ENCODE results near the gene DPY19L3.
"Not testable (repeated sequence)": the region's sequence is repeated elsewhere in the genome, so short reads cannot be mapped to it uniquely, and the experiment has no call there.

The DPY19L3 gene

DNA sequence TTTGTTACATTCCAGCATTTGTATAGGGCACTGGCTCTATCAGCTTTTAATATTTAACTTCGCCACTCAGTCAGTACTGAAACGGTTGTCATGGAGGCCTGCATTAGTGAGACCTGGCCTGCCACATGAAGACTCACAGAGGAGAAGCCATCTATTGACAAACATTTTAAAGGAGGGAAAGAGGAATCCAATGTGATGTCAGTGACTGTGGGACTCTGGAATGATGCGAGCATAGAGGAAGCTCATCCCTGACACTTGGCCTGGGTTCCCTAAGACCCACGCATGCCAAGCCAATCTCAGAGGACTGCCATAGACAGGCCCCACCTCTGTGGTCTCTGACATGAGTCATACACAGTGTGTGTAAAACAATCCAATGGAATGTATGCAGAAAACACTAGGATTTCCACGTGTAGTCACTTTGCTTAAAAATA is 7.9 kb upstream of the DPY19L3 start:
- ATAC-seq = no peak

DNA sequence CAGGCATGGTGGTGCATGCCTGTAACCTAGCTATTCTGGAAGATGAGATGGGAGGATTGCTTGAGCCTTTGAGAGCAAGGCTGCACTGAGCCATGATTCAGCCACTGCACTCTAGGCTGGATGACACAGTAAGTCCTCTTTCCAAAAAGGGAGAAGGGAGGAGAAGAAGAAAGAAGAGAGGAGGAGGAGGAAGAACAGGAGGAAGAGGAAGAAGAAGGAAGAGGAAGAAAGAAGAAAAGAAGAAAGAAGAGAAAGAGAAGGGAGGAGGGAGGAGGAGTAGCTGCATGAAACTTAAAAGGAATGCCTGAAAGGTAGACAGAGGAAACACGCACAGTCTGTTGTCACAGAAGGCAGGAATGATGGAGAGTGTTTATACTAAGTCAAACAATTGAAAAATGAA is 3.6 kb upstream of the DPY19L3 start:
- no peak for ATAC-seq

DNA sequence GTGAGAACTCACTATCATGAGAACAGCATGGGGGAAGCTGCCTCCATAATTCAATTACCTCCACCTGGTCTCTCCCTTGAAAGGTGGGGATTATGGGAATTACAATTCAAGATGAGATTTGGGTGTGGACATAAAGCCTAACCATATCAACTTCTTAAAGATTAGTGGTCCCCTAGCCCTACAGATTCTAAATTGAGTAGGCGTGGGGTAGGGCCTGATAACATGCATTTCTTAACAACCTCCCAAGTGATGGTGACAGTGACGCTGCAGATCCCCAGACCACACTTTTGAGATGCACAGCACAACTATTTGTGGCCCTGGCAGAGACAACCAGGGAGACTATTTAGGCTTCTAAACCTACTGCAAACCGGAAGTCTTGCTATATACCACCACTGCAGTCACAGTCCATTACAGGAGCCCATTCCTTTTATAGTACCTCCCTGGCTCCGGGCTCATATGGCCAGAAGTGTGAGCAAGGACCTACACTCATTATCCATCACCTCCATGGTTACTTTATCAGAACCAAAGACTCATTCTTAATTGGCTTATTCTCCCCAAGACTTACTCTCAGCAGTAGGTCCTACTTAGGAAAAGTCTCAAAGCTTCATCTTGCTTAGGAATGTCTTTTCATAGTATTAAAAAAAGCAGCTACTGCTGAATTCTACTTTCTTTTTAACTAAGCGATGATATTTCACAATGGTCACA is 2.1 kb upstream of the DPY19L3 start:
- no peak for ATAC-seq

DNA sequence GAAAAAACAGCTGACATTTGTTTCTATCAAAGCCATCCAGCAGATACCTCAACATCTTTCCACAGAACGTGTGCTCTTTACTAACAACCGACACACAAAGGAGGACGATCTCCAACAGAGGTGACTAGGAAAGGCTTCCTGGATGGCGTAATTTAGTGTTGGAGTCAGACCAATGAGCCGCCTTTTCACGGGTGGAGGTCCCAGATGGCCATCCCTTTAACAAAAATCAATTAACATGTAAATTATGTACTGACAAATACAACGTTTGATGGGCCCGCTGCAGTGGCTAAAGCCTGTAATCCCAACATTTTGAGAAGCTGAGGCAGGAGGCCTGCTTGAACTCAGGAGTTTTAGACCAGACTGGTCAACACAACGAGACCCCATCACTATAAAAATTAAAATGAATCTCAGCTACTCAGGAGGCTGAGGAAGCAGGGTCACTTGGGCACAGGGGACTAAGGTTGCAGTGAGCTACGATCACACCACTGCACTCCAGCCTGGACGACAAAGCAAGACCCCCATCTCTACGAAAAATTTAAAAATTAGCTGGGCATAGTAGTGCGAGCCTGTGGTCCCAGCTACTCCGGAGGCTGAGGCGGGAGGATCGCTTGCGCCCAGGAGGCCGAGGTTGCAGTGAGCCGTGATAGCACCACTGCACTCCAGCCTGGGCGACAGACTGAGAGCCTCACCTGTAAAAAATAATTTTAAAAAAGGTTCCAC is 1.2 kb upstream of the DPY19L3 start:
- ATAC-seq = no peak

DNA sequence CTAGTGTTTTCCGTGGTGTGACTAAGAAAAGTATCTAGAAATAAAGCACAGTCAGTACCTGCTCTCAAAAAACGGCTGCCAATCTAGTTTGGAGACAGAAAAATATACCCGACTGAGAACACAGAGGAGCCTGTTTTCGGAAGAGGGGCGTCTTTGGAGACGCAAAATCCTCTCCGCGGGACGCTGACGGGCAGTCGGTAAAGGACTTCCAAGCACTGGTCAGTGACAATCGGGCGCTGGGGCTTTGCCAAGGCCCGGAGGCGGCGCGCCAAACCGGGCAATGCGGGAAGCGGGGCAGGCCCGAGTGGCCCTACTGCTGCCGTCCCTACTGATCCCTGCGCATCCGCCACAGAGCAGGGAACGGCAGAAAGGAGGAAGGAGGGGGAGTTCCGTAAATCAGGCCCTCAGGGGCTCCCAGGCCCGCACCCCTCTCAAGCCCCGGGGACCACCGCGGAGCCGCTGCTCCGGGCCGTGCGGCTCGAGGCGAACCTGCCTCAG is 588 bp upstream of the DPY19L3 start:
- peak; percentile 1 to 3 for ATAC-seq

DNA sequence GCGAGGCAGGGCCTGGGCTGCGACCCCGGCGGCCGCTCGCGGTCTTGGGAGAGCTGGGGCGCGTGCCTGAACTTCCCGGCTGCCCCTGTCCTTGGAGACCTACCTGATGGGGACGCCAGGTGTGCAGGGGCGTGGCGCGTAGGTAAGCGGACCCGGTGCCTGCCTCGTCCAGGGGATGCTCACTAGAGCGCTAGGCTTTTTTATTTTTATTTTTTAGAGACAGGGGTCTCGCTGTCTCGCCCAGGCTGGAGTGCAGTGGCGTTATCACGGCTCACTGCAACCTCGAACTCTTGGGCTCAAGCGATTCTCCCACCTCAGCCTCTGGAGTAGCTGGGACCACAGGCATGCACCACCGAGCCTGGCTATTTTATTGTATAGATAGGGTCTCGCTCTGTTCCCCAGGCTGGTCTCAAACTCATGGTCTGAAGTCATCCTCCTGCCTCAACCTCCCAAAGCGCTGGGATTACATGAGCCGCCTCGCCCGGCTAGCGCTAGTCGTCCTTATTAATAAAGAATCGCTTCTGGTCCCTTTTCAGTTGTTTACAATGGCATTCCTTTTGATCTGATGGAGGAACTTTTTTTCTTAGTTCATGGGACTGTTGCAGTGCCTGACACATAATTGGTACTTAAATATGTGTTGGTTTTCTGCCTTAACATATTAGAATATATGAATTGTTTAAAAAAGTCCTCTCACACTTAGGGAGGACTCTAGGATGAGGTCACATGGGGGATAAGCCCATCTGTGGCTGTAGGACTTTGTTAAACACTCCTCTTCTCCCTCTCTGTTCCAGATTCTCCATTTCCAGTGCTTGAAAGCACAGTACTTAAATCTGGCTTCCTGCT is 812 bp downstream of the DPY19L3 start:
- no peak for ATAC-seq

DNA sequence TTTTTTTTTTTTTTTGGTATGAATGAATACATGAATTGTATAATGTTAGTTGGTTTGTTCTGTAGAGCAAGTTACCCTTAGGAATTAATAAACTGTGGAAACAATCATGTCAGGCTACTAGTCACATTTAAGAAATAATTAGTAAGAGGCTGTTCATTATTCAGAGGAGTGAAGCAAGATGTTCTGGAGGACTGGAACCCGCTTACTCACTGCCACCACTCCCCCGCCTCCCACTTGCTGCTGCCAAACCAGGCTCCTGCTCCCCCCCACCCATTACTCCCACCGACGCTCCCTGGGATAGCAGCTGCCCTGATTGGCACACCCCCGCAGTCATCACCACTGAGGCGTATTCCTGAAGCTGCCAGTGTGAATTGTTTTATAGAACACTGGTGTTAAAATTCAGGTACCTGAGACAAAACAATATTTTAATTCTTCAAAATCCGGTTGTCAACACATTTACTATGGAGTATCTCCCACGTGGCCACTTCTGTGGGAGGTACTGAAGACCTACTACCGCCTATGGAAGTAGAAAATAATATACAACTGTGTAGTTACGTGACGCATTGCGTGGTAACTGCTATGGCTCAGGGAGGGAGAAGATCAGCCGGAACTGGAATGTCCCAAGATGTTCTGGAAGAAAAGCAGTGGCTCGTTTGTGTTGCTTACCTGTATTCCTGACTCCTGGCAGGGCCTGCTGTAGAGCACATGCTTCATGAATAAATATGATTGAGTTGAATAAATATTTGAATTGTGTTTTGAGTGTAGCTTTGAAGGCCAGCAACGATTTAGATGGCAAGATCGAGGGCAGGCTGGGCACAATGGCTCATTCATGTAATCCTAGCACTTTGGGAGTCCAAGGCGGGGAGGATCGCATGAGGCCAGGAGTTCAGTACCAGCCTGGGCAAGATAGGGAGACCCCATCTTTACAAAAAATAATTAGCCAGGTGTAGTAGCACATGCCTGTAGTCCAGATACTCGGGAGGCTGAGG is 1.7 kb downstream of the DPY19L3 start:
- ATAC-seq = no peak

DNA sequence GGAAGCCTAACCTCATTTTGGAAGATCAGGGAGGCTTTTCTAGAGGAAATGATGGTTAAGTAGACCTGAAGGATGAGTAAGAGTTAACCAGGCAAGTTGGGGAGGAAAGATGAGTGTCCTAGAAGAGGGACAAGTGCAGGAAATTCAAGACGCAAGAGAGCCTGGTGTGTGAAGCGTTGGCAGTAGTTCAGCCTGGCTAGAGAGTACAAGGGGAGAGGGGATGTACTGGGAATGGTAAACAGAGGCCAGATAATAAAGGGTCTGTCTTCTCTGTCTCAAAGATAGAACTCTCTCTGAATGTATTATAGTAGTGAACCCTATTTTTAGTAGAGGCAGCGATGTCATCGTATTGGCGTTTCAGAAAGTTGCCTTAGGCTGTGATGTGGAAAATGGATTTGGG is 9.7 kb downstream of the DPY19L3 start:
- no peak for ATAC-seq

DNA sequence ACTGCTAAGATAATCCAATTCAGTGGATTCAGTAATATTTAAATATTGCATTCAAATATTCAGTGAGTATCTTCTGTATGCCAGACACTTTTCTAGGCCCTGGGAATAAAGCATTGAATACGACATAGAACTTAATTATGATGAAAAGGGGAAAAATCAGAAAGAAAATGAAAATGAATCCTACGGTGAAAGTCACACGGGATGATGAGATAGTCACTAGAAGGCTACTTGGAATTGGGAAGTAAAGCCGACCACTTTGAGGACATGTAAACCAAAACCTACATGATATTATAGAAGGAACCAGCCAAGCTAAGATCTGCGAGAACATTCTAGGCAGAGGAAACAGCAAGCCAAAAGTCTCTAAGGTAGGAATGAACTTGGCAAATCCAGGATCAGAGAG is 10.1 kb downstream of the DPY19L3 start:
- no peak for ATAC-seq

DNA sequence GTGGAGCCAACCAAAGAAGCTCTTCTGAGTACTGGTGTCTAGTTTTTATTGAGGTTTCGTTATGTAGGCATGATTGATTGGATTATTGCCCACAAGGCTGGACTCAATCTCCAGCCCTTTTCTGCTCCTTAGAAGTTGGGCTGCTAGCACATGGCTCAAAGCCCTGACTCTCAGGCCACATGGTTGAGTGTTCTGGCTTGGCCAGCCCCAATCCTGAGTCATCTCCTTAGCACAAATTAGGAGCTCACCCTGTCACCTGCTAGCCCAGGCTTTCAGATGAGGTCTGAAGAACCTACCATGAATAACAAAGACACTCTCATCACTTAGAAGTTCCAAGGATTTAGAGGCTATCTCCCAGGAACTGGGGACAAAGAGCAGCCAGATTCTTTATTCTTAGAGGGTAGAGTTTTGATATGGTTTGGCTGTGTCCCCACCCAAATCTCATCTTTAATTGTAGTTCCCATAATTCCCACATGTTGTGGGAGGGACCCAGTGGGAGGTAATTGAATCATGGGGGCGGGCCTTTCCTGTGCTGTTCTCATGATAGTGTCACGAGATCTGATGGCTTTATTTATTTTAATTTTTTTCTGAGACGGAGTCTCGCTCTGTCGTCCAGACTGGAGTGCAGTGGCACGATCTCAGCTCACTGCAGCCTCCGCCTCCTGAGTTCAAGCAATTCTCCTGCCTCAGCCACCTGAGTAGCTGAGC is 11.3 kb downstream of the DPY19L3 start:
- no peak for ATAC-seq

DNA sequence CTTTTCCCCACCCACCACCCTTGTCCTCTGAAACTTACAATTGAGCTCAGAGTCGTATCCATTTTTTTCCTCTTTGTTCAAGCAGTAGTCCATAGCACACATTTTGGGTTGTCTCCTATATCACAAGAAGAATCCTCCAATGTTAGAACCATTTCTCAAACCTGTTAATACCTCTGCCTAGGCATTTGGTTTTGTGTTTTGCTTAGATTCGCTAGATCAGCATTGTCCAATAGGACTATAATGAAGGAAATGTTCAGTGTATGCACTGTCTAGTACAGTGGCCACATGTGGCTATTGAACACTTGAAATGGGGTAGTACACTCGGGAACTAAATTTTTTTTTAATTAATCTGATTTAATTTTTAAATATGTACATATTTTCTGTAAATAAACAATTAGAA is 12.6 kb downstream of the DPY19L3 start:
- ATAC-seq = no peak

DNA sequence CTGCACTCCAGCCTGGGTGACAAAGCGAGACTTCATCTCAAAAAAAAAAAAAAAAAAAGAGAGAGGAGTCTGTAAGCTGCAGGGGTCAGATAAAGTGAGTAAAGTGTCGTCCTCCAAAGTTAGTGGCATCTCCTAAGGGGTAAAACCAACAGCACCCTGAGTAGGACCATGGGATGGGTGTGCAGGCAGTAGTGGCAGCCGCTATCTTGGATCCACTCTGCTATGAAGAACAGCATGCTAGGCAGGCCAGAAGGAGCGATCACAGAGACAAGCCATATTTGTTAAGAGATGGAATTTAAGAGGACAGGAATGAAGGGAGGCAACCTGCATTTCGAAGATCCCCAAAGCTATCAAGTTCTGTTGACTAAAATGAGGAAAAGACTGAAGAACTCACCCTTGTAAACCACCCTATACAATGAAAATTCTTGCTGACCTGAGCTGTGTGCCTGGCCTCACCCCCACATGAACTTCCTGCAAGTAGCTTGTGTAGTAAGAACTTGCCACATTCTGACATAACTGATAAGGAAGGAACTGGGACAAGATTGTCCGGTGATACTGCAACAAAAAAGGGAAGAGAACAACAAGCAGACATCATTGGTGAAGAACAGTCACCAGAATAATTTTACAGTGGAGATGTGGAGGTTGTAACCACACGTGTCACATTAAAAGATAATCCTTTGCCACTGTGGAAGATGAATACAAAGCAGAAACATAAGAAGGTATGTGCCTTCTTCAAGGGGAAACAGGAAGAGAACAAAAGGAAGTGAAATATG is 16.2 kb downstream of the DPY19L3 start:
- no peak for ATAC-seq

DNA sequence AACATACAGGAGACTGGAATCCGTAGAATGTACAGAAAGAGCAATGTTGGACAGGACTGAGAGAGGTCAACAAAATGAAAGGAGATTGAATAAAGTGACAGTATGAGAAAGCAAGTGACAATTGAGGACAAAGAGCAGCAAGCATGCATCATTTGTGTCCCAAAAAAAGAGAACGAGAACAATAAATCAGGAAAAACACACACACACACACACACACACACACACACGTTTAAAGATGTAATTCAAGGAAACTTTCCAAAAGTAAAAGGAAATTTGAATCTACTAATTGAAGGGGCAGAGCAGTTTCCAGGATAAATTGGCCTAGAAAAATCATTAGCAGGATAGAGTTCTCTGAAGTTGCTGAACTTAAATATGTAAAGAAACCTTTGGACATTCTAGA is 16.9 kb downstream of the DPY19L3 start:
- no peak for ATAC-seq

DNA sequence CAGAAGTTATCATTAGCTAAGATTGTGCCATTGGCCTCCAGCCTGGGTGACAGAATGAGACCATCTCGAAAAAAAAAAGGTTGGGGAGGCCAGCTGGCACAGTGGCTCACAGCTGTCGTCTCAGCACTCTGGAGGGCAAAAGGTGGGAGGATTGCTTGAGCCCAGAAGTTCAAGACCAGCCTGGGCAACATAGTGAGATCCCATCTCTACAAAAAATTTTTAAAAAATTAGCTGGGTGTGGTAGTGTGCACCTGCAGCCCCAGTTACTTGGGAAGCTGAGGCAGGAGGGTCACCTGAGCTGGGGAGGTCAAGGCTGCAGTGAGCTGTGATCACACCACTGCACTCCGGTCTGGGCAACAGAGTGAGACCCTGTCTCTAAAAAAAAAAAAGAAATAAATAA is 18.4 kb downstream of the DPY19L3 start:
- ATAC-seq = not testable (repeated sequence)

DNA sequence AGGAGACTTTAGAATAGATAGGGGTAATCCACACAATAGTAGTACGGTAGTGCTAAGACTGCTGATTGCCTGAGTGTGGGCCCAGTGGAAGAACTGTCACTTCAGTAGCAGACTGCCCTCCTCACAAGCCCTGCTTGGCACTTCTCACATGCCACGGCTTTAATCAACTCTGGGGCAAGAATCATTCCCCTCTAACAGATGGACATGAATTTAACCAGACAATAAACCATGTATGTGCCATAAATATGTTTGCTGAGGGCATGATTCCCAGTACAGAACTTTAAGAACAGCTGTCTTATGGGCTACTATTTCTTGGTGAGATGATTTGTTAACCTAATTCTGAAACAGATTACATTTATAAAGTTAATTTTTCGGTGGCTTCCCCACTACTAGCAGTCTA is 22.0 kb downstream of the DPY19L3 start:
- no peak for ATAC-seq

DNA sequence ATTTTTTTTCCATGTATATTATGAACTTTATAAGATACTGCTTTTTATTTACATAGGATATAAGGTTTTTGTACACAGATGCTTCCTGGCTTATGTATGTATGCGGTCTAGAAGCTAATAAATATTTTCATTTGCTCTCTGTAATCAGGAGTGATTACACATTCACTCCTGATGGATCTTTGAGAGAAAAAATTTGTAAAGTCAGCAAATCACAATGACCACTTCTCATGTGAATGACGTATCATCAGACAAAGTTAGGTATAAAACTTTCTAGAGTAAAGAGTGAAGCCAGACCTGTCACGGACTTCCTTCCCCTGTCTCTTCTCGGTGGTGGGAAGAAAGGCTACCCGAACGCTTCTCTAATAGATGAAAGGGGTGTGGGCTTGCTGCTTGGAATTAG is 31.1 kb downstream of the DPY19L3 start:
- ATAC-seq = no peak

DNA sequence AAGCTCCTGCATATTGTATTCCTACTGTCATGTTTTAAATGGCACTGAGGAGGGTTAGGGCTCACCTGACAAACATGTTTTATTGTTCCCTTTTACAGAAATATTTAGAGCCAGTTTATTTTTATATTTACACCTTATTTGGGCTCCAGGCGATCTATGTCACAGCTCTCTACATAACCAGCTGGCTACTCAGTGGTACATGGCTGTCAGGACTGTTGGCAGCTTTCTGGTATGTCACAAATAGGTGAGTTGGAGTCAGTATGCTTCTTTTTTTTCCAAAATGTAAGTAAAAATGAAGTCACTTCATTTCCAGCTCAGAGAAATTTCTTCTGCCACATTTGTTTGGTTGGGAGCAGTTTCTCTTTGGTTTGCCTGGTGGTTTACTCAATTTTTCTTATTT is 31.5 kb downstream of the DPY19L3 start:
- ATAC-seq = no peak

DNA sequence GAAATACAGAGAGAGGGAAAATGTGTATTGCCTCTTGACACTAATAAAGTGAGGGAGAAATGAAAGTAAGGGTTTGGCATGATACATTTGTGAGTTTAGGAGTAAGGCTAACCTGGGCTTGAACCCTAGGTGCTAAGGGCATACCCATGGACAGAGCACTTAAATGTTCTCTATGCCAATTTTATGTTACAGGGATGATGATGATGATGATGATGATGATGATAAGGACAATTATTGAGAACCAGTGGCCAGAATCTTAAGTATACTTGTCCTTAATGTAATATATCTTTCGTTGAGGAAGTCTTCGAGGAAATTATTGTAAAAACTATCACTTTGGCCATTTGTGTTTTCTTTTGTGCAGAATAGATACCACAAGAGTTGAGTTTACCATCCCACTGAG is 33.2 kb downstream of the DPY19L3 start:
- no peak for ATAC-seq

DNA sequence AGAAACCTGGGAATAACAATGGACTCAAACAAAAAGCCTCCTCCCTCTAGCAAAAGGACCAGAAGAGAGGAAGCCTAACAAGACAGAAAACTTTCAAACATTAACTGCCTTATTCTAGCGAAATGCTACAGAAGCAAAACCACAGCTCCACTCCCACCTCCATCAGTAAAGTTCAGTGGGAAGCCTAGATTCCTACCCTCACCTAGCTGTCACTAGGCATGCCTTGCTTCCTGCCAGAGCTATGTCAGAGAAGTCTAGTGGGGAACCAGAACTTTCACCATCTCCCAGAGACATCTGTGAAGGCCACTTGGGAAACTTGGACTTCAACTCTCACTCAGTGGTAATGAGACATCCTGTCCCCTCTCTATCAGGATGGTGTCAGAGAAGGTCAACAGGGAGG is 37.1 kb downstream of the DPY19L3 start:
- no peak for ATAC-seq

DNA sequence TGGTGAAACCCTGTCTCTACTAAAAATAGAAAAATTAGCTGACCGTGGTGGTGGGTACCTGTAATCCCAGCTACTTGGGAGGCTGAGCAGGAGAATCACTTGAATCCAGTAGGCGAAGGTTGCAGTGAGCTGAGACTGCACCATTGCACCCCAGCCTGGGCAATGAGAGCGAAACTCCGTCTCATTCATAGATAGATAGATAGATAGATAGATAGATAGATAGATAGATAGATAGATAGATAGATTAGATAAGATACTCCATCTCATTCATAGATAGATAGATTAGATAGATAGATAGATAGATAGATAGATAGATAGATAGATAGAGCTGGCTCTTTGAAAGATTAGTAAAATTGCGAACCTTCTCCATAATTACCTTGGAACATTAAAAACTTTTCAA is 42.0 kb downstream of the DPY19L3 start:
- ATAC-seq = not testable (repeated sequence)

DNA sequence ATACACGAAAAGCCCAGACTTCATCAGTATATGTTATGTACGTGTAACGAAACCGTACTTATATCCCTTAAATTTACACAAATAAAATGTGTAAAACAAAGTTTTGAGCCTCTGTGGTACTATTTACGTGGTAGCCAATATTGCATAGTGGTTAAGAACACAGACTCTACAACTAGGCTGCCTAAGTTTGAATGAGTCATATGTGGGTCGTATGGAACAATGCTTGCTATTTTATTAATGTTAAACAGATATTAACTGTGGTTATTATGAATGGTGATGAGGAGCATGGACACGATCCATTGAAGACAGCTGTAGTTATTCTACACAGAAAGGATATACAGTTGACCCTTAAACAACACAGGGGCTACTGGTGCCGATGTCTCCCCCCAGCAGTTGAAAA is 42.5 kb downstream of the DPY19L3 start:
- ATAC-seq = no peak
